Keratinocyte (primary cell): ENCODE data around the gene B9D2.

Experiments
- CTCF ChIP-seq, 3 experiments: IDR thresholded peaks in 1 of 3; conservative IDR thresholded peaks in 1 of 3; optimal IDR thresholded peaks in 1 of 3; 2 replicates in 2 of 3; 3 replicates in 1 of 3; pipeline versions ENCODE3 to v1.5.1; 2011; ENCODE audit warnings: low read length in 3 of 3, mild to moderate bottlenecking in 3 of 3, moderate library complexity in 2 of 3, control low read depth in 1 of 3, inconsistent platforms in 1 of 3; ENCODE audit not compliant: insufficient read depth in 2 of 3; ENCODE audit errors: extremely low read depth in 1 of 3
- EZH2 ChIP-seq: IDR thresholded peaks from one replicate; pipeline ENCODE4 v1.6.1; 2012; ENCODE audit warnings: inconsistent platforms, mild to moderate bottlenecking, low read length, moderate library complexity

- TF ChIP-seq EZH2 (no peak), CTCF (optimal IDR thresholded peaks at IDR 0.05 in 1 of 3, IDR thresholded peaks at IDR 0.05 in 1 of 3, conservative IDR thresholded peaks at IDR 0.05 in 1 of 3; ENCODE audit: extremely low read depth in 1 of 3, insufficient read depth in 2 of 3, low read length in 3 of 3) (no peak)
These were observed 59.1 kb downstream of the B9D2 start for GRCh38 chr19:41304706-41305483.
